ENCODE data around the gene ABHD11.

The ABHD11 gene

GRCh38 chr7:73700581-73701134 lies 37.9 kb downstream of the ABHD11 start:
- no peak for DNase-seq

- no peak for DNase-seq
These were observed 38.6 kb downstream of the ABHD11 start for GRCh38 chr7:73700069-73700423.

- DNase-seq = no peak
These were observed 39.1 kb downstream of the ABHD11 start for GRCh38 chr7:73699370-73700068.

GRCh38 chr7:73698410-73698809 lies 40.2 kb downstream of the ABHD11 start:
- DNase-seq = no peak

- no peak for DNase-seq
These were observed 42.2 kb downstream of the ABHD11 start for GRCh38 chr7:73696372-73696771.

- no peak for DNase-seq
These were observed 48.0 kb downstream of the ABHD11 start for GRCh38 chr7:73690646-73691045.

- no peak for DNase-seq
These were observed 50.3 kb downstream of the ABHD11 start for GRCh38 chr7:73688288-73688687.

All from central memory CD4-positive, alpha-beta T cell (primary cell).